PC-9 (cell line): ENCODE measurements around the gene GOLGA6L2. TPM values are rescaled to one million over a fixed set of nuclear protein-coding genes. Genes with fewer than 3 reads are reported as not detected.
"Not testable (repeated sequence)": the region's sequence is repeated elsewhere in the genome, so short reads cannot be mapped to it uniquely, and the experiment has no call there.

Experiments used
- BruUV-seq: library from RNA; stranded (reverse); fragments of 400-500 nt; replicated peaks from 2 replicates; lab custom pipeline; 2021; lab: Mats Ljungman, UMichigan
- CTCF ChIA-PET: fragments of 300-600 bp; sonication (Branson Sonifier 250); formaldehyde crosslinking; loops from one replicate; lab custom pipeline; 2022; ENCODE audit warnings: antibody characterized with exemption; lab: Charles Lee
- POLR2A ChIA-PET: fragments of 300-600 bp; sonication (Branson Sonifier 250); formaldehyde crosslinking; loops from one replicate; lab custom pipeline; 2022; ENCODE audit warnings: antibody characterized with exemption; ENCODE audit not compliant: unreplicated experiment; lab: Charles Lee
- DNase-seq, 2 experiments: peaks; one replicate each; pipeline versions ENCODE4 v3.0.0 to v3.0.0-alpha.2; 2015 to 2022; ENCODE audit warnings: mixed read lengths in 1 of 2
- H2AFZ ChIP-seq: fragments of 200-600 bp; sonication (generic); 2 replicates; pipeline ENCODE4 v1.8.1; 2017; ENCODE audit warnings: antibody characterized with exemption
- H3F3A ChIP-seq: fragments of 200-600 bp; sonication (generic); 2 replicates; pipeline ENCODE4 v1.8.1; 2017; ENCODE audit warnings: antibody characterized with exemption, mild to moderate bottlenecking, low read depth; ENCODE audit not compliant: insufficient read depth
- H3K27ac ChIP-seq: fragments of 200-600 bp; sonication (generic); 2 replicates; pipeline ENCODE4 v1.6.1; 2016; ENCODE audit warnings: mixed run types
- H3K27me3 ChIP-seq: fragments of 200-600 bp; sonication (generic); 2 replicates; pipeline ENCODE4 v1.6.1; 2016; ENCODE audit warnings: low read depth, mixed run types; ENCODE audit not compliant: insufficient read depth
- H3K36me3 ChIP-seq: fragments of 200-600 bp; sonication (generic); 2 replicates; pipeline ENCODE4 v1.6.1; 2016; ENCODE audit warnings: low read depth, mixed run types
- H3K4me1 ChIP-seq: fragments of 200-600 bp; sonication (generic); replicated peaks from 2 replicates; pipeline ENCODE4 v1.6.1; 2016; ENCODE audit warnings: mixed run types; ENCODE audit not compliant: insufficient read depth
- H3K4me2 ChIP-seq: fragments of 200-600 bp; sonication (generic); 2 replicates; pipeline ENCODE4 v1.6.1; 2017; ENCODE audit warnings: mixed run types
- H3K4me3 ChIP-seq: fragments of 200-600 bp; sonication (generic); 2 replicates; pipeline ENCODE4 v1.6.1; 2016; ENCODE audit warnings: mixed run types
- H3K79me2 ChIP-seq: fragments of 200-600 bp; sonication (generic); 2 replicates; pipeline ENCODE4 v1.6.1; 2017; ENCODE audit warnings: low read depth, mixed run types
- H3K9me2 ChIP-seq: fragments of 200-600 bp; sonication (generic); 2 replicates; pipeline ENCODE4 v1.8.1; 2017; ENCODE audit warnings: mild to moderate bottlenecking; ENCODE audit not compliant: insufficient read depth
- H3K9me3 ChIP-seq: fragments of 200-600 bp; sonication (generic); 2 replicates; pipeline ENCODE4 v1.8.1; 2016; ENCODE audit warnings: low read depth; ENCODE audit not compliant: insufficient read depth
- H4K20me1 ChIP-seq: fragments of 200-600 bp; sonication (generic); 2 replicates; pipeline ENCODE4 v1.8.1; 2017; ENCODE audit not compliant: insufficient read depth
- EZH2 ChIP-seq: fragments of 200-600 bp; sonication (generic); IDR thresholded peaks from 2 replicates; pipeline ENCODE4 v1.8.0; 2017; ENCODE audit warnings: antibody characterized with exemption, low read depth
- intact Hi-C: fragments of 100-400 bp; cut with micrococcal nuclease; formaldehyde crosslinking; loops from one replicate; pipeline ENCODE4 v1.10.0; 2022; ENCODE audit not compliant: unreplicated experiment
- total RNA-seq: library from RNA; stranded (reverse); gene quantifications from 2 replicates; pipeline ENCODE4 v1.2.3, GENCODE V29; 2021
- TF ChIP-seq, protein P1 (sequence below): fragments of 200-600 bp; sonication (generic); conservative IDR thresholded peaks from 2 replicates; pipeline ENCODE4 v1.6.1; 2017; ENCODE audit warnings: mixed run types, antibody characterized with exemption, mild to moderate bottlenecking, moderate library complexity

GOLGA6L2 gene
- total RNA-seq, 1 experiment from 2014 or later: not detected

DNA sequence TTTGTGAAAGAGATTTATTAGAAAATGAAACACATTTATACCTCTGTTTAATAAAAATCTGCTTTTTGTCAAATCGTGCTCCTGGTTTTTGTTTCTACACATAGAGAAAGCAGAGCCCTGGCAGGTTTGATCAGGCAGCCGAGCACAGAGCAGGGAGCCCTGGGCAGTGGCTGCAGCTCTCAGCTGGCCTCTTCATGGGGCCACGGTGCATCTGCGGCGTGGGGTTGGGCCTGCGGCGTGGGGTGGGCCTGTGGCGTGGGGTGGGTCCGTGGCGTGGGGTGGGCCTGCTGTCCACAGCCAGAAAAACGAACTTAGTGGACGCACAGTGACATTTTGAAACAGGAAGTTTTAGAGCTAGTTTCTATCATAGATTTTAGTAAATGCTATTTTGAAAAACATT lies 10.6 kb downstream of the GOLGA6L2 start:
- POLR2A ChIA-PET: no interaction called here
- intact Hi-C loops: no loop called here
- peaks cover 22% of the 10 kb centered on the region for H3K27me3 ChIP-seq

DNA sequence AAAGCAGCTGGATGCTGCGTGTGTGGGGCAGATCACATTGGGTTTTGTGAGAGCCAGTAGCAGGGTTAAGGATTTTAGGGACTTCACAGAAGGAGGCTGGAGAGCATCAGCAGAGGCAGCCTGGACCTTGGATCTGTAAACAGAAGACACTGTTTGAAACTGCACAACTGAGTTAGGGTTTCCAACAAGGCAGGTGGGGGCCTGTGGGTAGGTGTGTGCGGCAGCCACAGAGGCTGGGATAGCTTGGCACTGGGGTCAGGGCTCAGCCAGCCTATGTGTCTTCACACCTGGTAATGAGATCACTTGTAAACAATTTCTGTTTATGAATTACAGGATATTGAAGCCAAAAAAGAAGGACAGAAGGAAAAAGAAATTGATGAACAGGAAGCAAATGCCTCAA lies 12.3 kb downstream of the GOLGA6L2 start:
- H3K4me3 ChIP-seq, H3K4me2 ChIP-seq, H4K20me1 ChIP-seq, H3K9me3 ChIP-seq, BruUV-seq, H3K79me2 ChIP-seq, DNase-seq, H3K4me1 ChIP-seq, CTCF ChIA-PET, H3F3A ChIP-seq, H2AFZ ChIP-seq, H3K9me2 ChIP-seq, H3K36me3 ChIP-seq, H3K27ac ChIP-seq, intact Hi-C loops: not testable (repeated sequence)
- POLR2A ChIA-PET: interaction anchor here (0.6 kb wide), 1 partner anchor 597 kb away, joined by 3 read pairs; no protein-coding TSS in a partner anchor
- H3K27me3 ChIP-seq: peaks cover 12% of the 10 kb centered on the region; the same call in 1 of the 2 replicates

More for the DNA sequence above, 10.6 kb downstream of the GOLGA6L2 start:
- no peaks in the 10 kb centered on the region for H3K36me3 ChIP-seq
- no peaks in the 10 kb centered on the region for H3K4me1 ChIP-seq
- H3K4me3 ChIP-seq: no peak overlapping the region
- CTCF ChIA-PET: no interaction called here
- DNase-seq: no peak
- H4K20me1 ChIP-seq: no peaks in the 10 kb centered on the region
- H2AFZ ChIP-seq: no peak overlapping the region
- no peak overlapping the region for H3K27ac ChIP-seq
- BruUV-seq: no TSS peak
- H3K4me2 ChIP-seq: no peak overlapping the region
- TF ChIP-seq EZH2: no peak
- TF ChIP-seq, protein P1, sequence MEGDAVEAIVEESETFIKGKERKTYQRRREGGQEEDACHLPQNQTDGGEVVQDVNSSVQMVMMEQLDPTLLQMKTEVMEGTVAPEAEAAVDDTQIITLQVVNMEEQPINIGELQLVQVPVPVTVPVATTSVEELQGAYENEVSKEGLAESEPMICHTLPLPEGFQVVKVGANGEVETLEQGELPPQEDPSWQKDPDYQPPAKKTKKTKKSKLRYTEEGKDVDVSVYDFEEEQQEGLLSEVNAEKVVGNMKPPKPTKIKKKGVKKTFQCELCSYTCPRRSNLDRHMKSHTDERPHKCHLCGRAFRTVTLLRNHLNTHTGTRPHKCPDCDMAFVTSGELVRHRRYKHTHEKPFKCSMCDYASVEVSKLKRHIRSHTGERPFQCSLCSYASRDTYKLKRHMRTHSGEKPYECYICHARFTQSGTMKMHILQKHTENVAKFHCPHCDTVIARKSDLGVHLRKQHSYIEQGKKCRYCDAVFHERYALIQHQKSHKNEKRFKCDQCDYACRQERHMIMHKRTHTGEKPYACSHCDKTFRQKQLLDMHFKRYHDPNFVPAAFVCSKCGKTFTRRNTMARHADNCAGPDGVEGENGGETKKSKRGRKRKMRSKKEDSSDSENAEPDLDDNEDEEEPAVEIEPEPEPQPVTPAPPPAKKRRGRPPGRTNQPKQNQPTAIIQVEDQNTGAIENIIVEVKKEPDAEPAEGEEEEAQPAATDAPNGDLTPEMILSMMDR: no peak
- no peaks in the 10 kb centered on the region for H3F3A ChIP-seq
- no peaks in the 10 kb centered on the region for H3K9me2 ChIP-seq
- H3K79me2 ChIP-seq: no peaks in the 10 kb centered on the region
- no peaks in the 10 kb centered on the region for H3K9me3 ChIP-seq

DNA sequence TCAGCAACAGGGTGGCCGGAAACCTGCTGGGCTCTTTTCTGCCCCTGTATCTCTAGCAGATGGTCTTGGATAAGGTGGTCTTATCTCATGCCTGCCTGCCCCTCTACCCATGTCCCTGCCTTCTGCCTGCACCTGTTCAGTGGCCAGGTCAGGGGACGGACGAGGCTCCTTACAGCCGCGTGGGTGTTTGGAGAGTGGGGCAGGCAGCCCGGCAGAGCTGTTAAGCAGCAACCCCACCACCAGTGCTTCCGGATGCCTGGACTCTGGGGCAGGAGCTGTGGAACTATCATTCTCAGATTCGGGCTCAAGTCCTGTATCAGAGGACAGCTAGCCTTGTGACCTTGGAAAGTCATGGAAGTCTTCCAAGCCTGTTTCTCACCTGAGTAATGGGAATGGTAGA lies 21.7 kb downstream of the GOLGA6L2 start:
- BruUV-seq, intact Hi-C loops: not testable (repeated sequence)

GRCh38 chr15:23424111-23424904 lies 22.7 kb downstream of the GOLGA6L2 start:
- no peaks in the 10 kb centered on the region for H3K27me3 ChIP-seq
- H3K4me1 ChIP-seq: no peaks in the 10 kb centered on the region
- no TSS peak for BruUV-seq
- CTCF ChIA-PET: no interaction called here
- H3F3A ChIP-seq: no peaks in the 10 kb centered on the region
- H3K9me3 ChIP-seq: no peaks in the 10 kb centered on the region
- no peak overlapping the region for H3K4me3 ChIP-seq
- no peak overlapping the region for H3K4me2 ChIP-seq
- H3K9me2 ChIP-seq: no peaks in the 10 kb centered on the region
- no peak overlapping the region for H3K27ac ChIP-seq
- DNase-seq: no peak
- no peaks in the 10 kb centered on the region for H3K36me3 ChIP-seq
- H4K20me1 ChIP-seq: no peaks in the 10 kb centered on the region
- H2AFZ ChIP-seq: no peak overlapping the region
- TF ChIP-seq, protein P1: no peak
- TF ChIP-seq EZH2: no peak
- POLR2A ChIA-PET: no interaction called here
- no peaks in the 10 kb centered on the region for H3K79me2 ChIP-seq
- intact Hi-C loops: no loop called here

More for the DNA sequence above, 21.7 kb downstream of the GOLGA6L2 start:
- H3K27ac ChIP-seq, H3K4me2 ChIP-seq, POLR2A ChIA-PET, H3K27me3 ChIP-seq, H3K9me3 ChIP-seq, H3K36me3 ChIP-seq, DNase-seq, H3K9me2 ChIP-seq, H2AFZ ChIP-seq, H3K79me2 ChIP-seq, H3K4me1 ChIP-seq, H4K20me1 ChIP-seq, CTCF ChIA-PET, H3K4me3 ChIP-seq, H3F3A ChIP-seq: not testable (repeated sequence)
